ENCODE measurements around the gene TSTD1.
"Not testable (repeated sequence)": the region's sequence is repeated elsewhere in the genome, so short reads cannot be mapped to it uniquely, and the experiment has no call there.

The TSTD1 gene

GRCh38 chr1:161039154-161039545 lies 386 bp upstream of the TSTD1 start:
- in situ Hi-C loops (cut with MboI; ENCODE audit: low sequenced_read_pairs): no loop called here

GRCh38 chr1:161037661-161038522 lies 872 bp downstream of the TSTD1 start:
- in situ Hi-C loops (cut with MboI; ENCODE audit: low sequenced_read_pairs): no loop called here

- in situ Hi-C loops (cut with MboI; ENCODE audit: low sequenced_read_pairs): no loop called here
These were observed 5.0 kb downstream of the TSTD1 start for GRCh38 chr1:161033751-161034150.

GRCh38 chr1:161032409-161032808 lies 6.4 kb downstream of the TSTD1 start:
- in situ Hi-C loops (cut with MboI; ENCODE audit: low sequenced_read_pairs): no loop called here

GRCh38 chr1:161031874-161032273 lies 6.9 kb downstream of the TSTD1 start:
- in situ Hi-C loops (cut with MboI; ENCODE audit: low sequenced_read_pairs): no loop called here

- in situ Hi-C loops (cut with MboI; ENCODE audit: low sequenced_read_pairs): not testable (repeated sequence)
These were observed 9.3 kb downstream of the TSTD1 start for GRCh38 chr1:161029466-161029865.

GRCh38 chr1:161026954-161027353 lies 11.8 kb downstream of the TSTD1 start:
- in situ Hi-C loops (cut with MboI; ENCODE audit: low sequenced_read_pairs): not testable (repeated sequence)

GRCh38 chr1:161022432-161022831 lies 16.3 kb downstream of the TSTD1 start:
- in situ Hi-C loops (cut with MboI; ENCODE audit: low sequenced_read_pairs): not testable (repeated sequence)

GRCh38 chr1:161021970-161022353 lies 16.8 kb downstream of the TSTD1 start:
- in situ Hi-C loops (cut with MboI; ENCODE audit: low sequenced_read_pairs): no loop called here

- in situ Hi-C loops (cut with MboI; ENCODE audit: low sequenced_read_pairs): no loop called here
These were observed 17.4 kb downstream of the TSTD1 start for GRCh38 chr1:161021165-161021969.

- in situ Hi-C loops (cut with MboI; ENCODE audit: low sequenced_read_pairs): no loop called here
These were observed 18.1 kb downstream of the TSTD1 start, which contains the start of gene F11R for GRCh38 chr1:161020509-161021164. F11R (minus strand) TSS chr1:161021152; CDS start chr1:161021073, 79 bp downstream.

- in situ Hi-C loops (cut with MboI; ENCODE audit: low sequenced_read_pairs): no loop called here
These were observed 18.8 kb downstream of the TSTD1 start for GRCh38 chr1:161019751-161020495.

GRCh38 chr1:161019111-161019660 lies 19.6 kb downstream of the TSTD1 start:
- in situ Hi-C loops (cut with MboI; ENCODE audit: low sequenced_read_pairs): not testable (repeated sequence)

- in situ Hi-C loops (cut with MboI; ENCODE audit: low sequenced_read_pairs): no loop called here
These were observed 20.2 kb downstream of the TSTD1 start for GRCh38 chr1:161018631-161018930.

GRCh38 chr1:161017756-161018630 lies 20.8 kb downstream of the TSTD1 start:
- in situ Hi-C loops (cut with MboI; ENCODE audit: low sequenced_read_pairs): no loop called here

- in situ Hi-C loops (cut with MboI; ENCODE audit: low sequenced_read_pairs): not testable (repeated sequence)
These were observed 21.6 kb downstream of the TSTD1 start for GRCh38 chr1:161017181-161017580.

GRCh38 chr1:161016683-161017082 lies 22.1 kb downstream of the TSTD1 start:
- in situ Hi-C loops (cut with MboI; ENCODE audit: low sequenced_read_pairs): not testable (repeated sequence)

- in situ Hi-C loops (cut with MboI; ENCODE audit: low sequenced_read_pairs): no loop called here
These were observed 25.1 kb downstream of the TSTD1 start for GRCh38 chr1:161013488-161014230.

GRCh38 chr1:161013131-161013487 lies 25.7 kb downstream of the TSTD1 start:
- in situ Hi-C loops (cut with MboI; ENCODE audit: low sequenced_read_pairs): no loop called here

Measured in HL-60/S4 treated with retinoic acid at 250 ng/mL for 4 days and 3 days (cell line).